ENCODE results near the gene MRPL33. TPM values are rescaled to one million over a fixed set of nuclear protein-coding genes. Genes with fewer than 3 reads are reported as not detected.
A peak's percentile ranks its signal among the peaks of the same experiment; 100 is the strongest.

Gene MRPL33
- total RNA-seq, 1 donor from 2014 or later = 121 TPM

DNA sequence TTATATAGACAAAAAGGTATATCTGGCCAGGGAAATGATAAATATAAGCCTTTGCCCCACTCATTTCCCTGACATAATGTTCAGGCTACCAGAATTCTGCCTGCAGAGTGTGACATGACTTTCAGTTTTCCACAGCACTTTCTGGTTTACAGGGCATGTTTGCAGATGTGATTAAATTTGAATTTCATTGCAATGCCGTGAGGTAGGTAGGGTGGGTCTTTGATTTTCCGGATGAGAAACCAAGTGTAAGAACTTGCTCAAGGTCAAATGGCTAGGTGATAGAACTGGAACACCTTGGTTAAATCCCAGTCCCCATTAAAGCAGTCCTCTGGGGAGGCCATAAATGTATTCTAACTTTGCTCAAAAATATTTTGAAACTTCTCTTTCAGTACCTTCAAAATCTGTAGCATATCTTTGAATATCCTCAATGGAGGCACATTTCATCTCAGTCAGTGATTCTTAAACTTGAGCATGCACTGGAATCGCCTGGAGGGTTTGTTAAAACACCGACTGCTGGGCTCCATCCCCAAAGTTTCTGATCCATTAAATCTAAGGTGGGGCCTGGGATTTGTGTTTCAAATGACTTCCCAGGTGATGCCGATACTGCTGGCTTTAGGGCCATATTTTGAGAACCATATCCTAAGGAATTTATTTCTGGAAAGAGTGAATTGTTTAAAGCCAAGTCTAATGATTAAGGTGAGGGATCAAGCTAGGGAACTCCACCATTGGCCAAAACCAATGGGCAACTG, 35.0 kb downstream of the MRPL33 start:
- Histone ChIP-seq H3K4me3 (ENCODE audit: low read length in 3 of 3) (no peak overlapping the region), H3K9me3 (ENCODE audit: control insufficient read depth in 3 of 3, low read length in 3 of 3) (no peaks in the 10 kb centered on the region), H3K4me1 (ENCODE audit: control insufficient read depth in 3 of 3, insufficient read depth in 3 of 3, low read length in 3 of 3) (peaks cover 2 to 4% (median 3%) of the 10 kb centered on the region in 3 donors), H3K9ac (ENCODE audit: low read depth in 1 of 3, low read length in 3 of 3) (no peak overlapping the region), H3K36me3 (ENCODE audit: control insufficient read depth in 3 of 3, insufficient read depth in 3 of 3, low read length in 3 of 3) (no peaks in the 10 kb centered on the region), H3K27ac (ENCODE audit: low read depth, low read length) (no peak overlapping the region), H3K27me3 (ENCODE audit: control insufficient read depth in 3 of 3, insufficient read depth in 3 of 3, low read length in 3 of 3) (no peaks in the 10 kb centered on the region)

DNA sequence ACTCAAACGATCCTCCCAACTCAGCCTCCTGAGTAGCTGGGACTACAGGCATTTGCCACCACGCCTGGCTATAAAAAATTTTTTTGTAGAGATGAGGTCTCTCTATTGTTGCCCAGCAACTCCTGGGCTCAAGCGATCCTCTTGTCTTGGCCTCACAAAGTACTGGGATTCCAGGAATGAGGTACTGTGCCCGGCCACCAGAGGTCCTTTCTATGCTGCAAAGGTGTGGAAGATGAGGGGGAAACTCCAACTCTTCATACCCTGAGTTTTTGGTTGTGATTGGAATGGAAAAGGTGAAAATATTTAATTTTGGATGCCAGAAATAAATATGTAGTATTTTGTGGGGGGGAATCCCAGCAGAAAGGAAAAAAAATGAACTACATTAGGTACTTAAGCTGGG, 36.0 kb downstream of the MRPL33 start:
- H3K4me1 ChIP-seq (ENCODE audit: control insufficient read depth in 3 of 3, insufficient read depth in 3 of 3, low read length in 3 of 3) = peaks cover 1 to 4% (median 3%) of the 10 kb centered on the region in 3 donors
- no peaks in the 10 kb centered on the region for H3K36me3 ChIP-seq (ENCODE audit: control insufficient read depth in 3 of 3, insufficient read depth in 3 of 3, low read length in 3 of 3)
- no peaks in the 10 kb centered on the region for H3K27me3 ChIP-seq (ENCODE audit: control insufficient read depth in 3 of 3, insufficient read depth in 3 of 3, low read length in 3 of 3)
- no peak overlapping the region for H3K4me3 ChIP-seq (ENCODE audit: low read length in 3 of 3)
- no peaks in the 10 kb centered on the region for H3K9me3 ChIP-seq (ENCODE audit: control insufficient read depth in 3 of 3, low read length in 3 of 3)
- H3K9ac ChIP-seq (ENCODE audit: low read depth in 1 of 3, low read length in 3 of 3) = no peak overlapping the region
- no peak overlapping the region for H3K27ac ChIP-seq (ENCODE audit: low read depth, low read length)

DNA sequence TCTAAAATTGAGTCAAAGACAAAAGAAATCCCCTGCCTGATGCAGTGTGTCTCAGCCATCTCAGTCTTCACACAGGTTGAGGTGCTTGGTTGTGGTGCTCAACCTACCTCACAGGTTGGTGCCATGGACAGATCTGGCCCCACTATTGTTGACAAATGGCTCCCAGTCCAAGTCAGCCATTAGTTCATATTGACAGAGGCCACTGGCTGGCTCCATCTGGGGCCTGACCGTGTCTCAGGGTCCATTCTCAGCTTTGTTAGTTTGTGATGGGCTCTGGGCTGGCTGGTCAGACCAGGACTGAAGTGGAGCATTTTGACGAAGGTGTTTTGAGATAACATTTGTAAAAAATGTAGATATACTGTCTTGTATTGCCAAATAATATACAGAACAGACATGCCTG, 36.9 kb downstream of the MRPL33 start:
- Histone ChIP-seq H3K27me3 (ENCODE audit: control insufficient read depth in 3 of 3, insufficient read depth in 3 of 3, low read length in 3 of 3) (no peaks in the 10 kb centered on the region), H3K4me3 (ENCODE audit: low read length in 3 of 3) (no peak overlapping the region), H3K9me3 (ENCODE audit: control insufficient read depth in 3 of 3, low read length in 3 of 3) (no peaks in the 10 kb centered on the region), H3K9ac (ENCODE audit: low read depth in 1 of 3, low read length in 3 of 3) (no peak overlapping the region), H3K36me3 (ENCODE audit: control insufficient read depth in 3 of 3, insufficient read depth in 3 of 3, low read length in 3 of 3) (no peaks in the 10 kb centered on the region), H3K27ac (ENCODE audit: low read depth, low read length) (no peak overlapping the region), H3K4me1 (ENCODE audit: control insufficient read depth in 3 of 3, insufficient read depth in 3 of 3, low read length in 3 of 3) (peaks cover 0 to 4% (median under 1%) of the 10 kb centered on the region in 3 donors)

DNA sequence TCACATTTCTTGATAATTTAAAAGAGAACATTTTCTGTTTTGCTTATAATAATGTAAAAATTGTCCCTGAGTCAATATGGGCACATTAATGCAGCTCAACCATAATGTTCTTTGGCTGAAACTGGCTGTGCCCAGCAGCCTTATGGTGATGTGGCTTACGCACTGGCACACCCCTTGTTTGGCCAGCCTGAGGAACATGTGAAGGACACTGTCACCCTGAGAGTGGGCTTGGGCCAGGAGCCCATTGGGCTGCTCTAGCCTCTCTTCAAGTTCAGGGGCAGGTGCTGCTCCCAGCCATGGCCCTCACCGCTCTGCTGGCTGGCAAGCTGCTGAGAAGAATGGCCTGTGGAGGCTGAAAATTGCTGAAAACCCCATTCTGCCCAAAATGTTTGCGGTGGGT, 37.5 kb downstream of the MRPL33 start:
- H3K4me3 ChIP-seq (ENCODE audit: low read length in 3 of 3) = no peak overlapping the region
- no peaks in the 10 kb centered on the region for H3K27me3 ChIP-seq (ENCODE audit: control insufficient read depth in 3 of 3, insufficient read depth in 3 of 3, low read length in 3 of 3)
- no peaks in the 10 kb centered on the region for H3K36me3 ChIP-seq (ENCODE audit: control insufficient read depth in 3 of 3, insufficient read depth in 3 of 3, low read length in 3 of 3)
- no peak overlapping the region for H3K9ac ChIP-seq (ENCODE audit: low read depth in 1 of 3, low read length in 3 of 3)
- no peaks in the 10 kb centered on the region for H3K9me3 ChIP-seq (ENCODE audit: control insufficient read depth in 3 of 3, low read length in 3 of 3)
- peaks cover 0 to 4% (median 0%) of the 10 kb centered on the region in 3 donors for H3K4me1 ChIP-seq (ENCODE audit: control insufficient read depth in 3 of 3, insufficient read depth in 3 of 3, low read length in 3 of 3)
- H3K27ac ChIP-seq (ENCODE audit: low read depth, low read length) = no peak overlapping the region

DNA sequence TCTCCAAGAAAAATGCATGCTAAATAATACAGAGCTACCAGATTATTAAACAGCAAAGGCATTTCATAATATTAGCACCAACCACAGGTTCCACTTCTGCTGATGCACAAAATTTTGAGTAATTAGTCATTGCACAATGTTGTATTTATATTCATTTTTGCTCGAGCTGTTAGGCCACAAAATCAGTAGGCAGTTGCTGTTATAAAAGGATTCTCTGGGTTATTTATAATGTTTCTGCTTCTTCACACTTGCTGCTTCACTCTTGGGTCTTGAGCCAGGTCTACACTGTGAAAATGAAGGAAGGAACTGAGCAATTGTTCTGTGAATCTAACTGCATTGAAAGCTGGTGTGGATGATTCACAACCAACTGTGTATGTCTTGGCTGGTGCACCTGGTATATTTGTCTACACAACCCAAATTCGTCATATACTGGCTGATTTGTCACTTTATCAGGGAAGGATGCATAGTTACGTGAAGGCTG, 38.3 kb downstream of the MRPL33 start:
- H3K36me3 ChIP-seq (ENCODE audit: control insufficient read depth in 3 of 3, insufficient read depth in 3 of 3, low read length in 3 of 3) = no peaks in the 10 kb centered on the region
- H3K27me3 ChIP-seq (ENCODE audit: control insufficient read depth in 3 of 3, insufficient read depth in 3 of 3, low read length in 3 of 3) = no peaks in the 10 kb centered on the region
- H3K4me1 ChIP-seq (ENCODE audit: control insufficient read depth in 3 of 3, insufficient read depth in 3 of 3, low read length in 3 of 3) = peaks cover 0 to 4% (median 0%) of the 10 kb centered on the region in 3 donors
- peak overlapping the region in 1 of 3 donors; percentile 11 for H3K9ac ChIP-seq (ENCODE audit: low read depth in 1 of 3, low read length in 3 of 3)
- H3K27ac ChIP-seq (ENCODE audit: low read depth, low read length) = no peak overlapping the region
- H3K9me3 ChIP-seq (ENCODE audit: control insufficient read depth in 3 of 3, low read length in 3 of 3) = no peaks in the 10 kb centered on the region
- H3K4me3 ChIP-seq (ENCODE audit: low read length in 3 of 3) = no peak overlapping the region

DNA sequence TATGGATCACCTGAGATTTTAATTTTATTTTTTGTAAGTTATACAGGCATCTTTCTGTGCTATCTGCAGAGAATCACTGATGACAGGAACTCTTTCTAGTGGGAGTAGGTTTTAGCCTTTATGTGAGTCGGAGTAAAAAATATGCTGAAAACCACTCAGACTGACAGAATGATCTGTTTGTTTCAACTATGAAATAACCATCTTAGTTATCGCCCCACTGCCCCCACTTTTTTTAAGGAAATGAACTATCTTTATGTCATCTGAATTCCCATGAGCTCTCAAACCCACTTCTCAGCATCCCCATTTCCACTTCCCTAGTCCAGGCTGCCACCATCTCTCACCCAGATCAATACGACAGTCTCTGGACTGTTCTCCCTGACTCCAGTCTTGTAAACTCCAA, 38.9 kb downstream of the MRPL33 start:
- peaks cover 0 to 4% (median 0%) of the 10 kb centered on the region in 3 donors for H3K4me1 ChIP-seq (ENCODE audit: control insufficient read depth in 3 of 3, insufficient read depth in 3 of 3, low read length in 3 of 3)
- no peaks in the 10 kb centered on the region for H3K36me3 ChIP-seq (ENCODE audit: control insufficient read depth in 3 of 3, insufficient read depth in 3 of 3, low read length in 3 of 3)
- no peaks in the 10 kb centered on the region for H3K9me3 ChIP-seq (ENCODE audit: control insufficient read depth in 3 of 3, low read length in 3 of 3)
- H3K9ac ChIP-seq (ENCODE audit: low read depth in 1 of 3, low read length in 3 of 3) = no peak overlapping the region
- no peak overlapping the region for H3K27ac ChIP-seq (ENCODE audit: low read depth, low read length)
- no peak overlapping the region for H3K4me3 ChIP-seq (ENCODE audit: low read length in 3 of 3)
- H3K27me3 ChIP-seq (ENCODE audit: control insufficient read depth in 3 of 3, insufficient read depth in 3 of 3, low read length in 3 of 3) = no peaks in the 10 kb centered on the region

DNA sequence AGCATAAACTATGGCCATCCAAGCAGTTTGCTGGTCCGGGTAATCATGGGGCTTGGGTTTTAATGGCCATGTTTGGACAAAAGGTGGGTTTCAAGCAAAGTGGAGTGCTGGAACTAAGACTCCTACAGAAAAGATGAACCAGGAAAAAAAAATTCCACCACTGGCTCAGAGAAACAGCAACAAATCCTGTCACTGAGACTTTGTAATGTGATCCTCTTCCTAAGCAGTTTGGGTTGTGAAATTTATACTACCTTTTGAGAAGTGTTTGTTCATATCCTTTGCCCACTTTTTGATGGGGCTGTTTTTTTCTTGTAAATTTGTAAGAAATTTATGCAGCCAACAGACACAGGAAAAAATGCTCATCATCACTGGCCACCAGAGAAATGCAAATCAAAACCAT, 40.2 kb downstream of the MRPL33 start:
- Histone ChIP-seq H3K27ac (ENCODE audit: low read depth, low read length) (no peak overlapping the region), H3K9me3 (ENCODE audit: control insufficient read depth in 3 of 3, low read length in 3 of 3) (no peaks in the 10 kb centered on the region), H3K4me1 (ENCODE audit: control insufficient read depth in 3 of 3, insufficient read depth in 3 of 3, low read length in 3 of 3) (peaks cover 0 to 4% (median 0%) of the 10 kb centered on the region in 3 donors), H3K4me3 (ENCODE audit: low read length in 3 of 3) (no peak overlapping the region), H3K27me3 (ENCODE audit: control insufficient read depth in 3 of 3, insufficient read depth in 3 of 3, low read length in 3 of 3) (no peaks in the 10 kb centered on the region), H3K36me3 (ENCODE audit: control insufficient read depth in 3 of 3, insufficient read depth in 3 of 3, low read length in 3 of 3) (no peaks in the 10 kb centered on the region), H3K9ac (ENCODE audit: low read depth in 1 of 3, low read length in 3 of 3) (no peak overlapping the region)

DNA sequence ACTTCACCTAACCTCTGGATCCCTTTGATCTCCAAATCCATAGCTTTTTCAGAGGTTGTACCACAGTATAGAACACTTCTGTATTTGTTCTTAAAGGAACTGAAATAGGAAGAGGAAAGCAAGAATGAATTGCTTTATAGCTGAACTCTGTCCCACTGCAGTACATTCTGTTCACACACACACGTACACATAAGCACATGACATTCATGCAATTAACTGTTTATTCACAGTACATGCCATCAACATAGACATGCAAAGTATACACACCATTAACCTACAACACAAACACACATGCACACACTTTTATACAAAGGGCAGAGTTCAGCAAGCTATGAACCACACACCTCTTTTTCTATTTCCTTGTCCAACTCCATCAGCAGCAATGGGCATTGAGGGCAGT, 43.2 kb downstream of the MRPL33 start:
- Histone ChIP-seq H3K27ac (ENCODE audit: low read depth, low read length) (no peak overlapping the region), H3K27me3 (ENCODE audit: control insufficient read depth in 3 of 3, insufficient read depth in 3 of 3, low read length in 3 of 3) (no peaks in the 10 kb centered on the region), H3K4me3 (ENCODE audit: low read length in 3 of 3) (no peak overlapping the region), H3K9ac (ENCODE audit: low read depth in 1 of 3, low read length in 3 of 3) (no peak overlapping the region), H3K36me3 (ENCODE audit: control insufficient read depth in 3 of 3, insufficient read depth in 3 of 3, low read length in 3 of 3) (no peaks in the 10 kb centered on the region), H3K4me1 (ENCODE audit: control insufficient read depth in 3 of 3, insufficient read depth in 3 of 3, low read length in 3 of 3) (no peaks in the 10 kb centered on the region), H3K9me3 (ENCODE audit: control insufficient read depth in 3 of 3, low read length in 3 of 3) (no peaks in the 10 kb centered on the region)

DNA sequence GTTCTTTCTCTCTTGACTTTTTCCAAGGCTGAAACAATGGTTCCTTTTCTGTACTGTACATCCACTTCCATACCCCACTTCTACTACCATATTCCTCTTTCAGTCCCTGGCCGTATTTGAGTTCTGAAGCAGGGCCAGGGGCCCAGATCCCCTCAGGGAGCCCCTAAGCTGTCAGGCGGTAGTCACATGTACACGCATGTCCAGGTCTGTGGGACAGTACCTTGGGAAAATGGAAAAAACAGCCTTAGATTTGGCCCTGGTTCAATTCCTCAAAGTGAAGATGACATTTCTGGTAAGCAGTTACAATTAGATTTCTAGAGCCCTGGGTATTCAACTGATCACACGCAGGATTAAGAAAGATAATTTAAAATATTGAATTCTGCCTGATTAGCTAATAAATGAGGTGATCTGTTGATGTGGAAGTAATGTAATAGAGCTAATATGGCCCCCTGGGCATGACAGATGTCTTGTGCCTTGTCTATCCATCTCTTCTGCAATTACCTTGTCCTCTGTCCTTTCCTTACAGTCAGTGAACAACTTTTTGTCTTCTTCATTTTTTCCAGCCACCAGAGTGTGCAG, 44.4 kb downstream of the MRPL33 start:
- Histone ChIP-seq H3K27me3 (ENCODE audit: control insufficient read depth in 3 of 3, insufficient read depth in 3 of 3, low read length in 3 of 3) (no peaks in the 10 kb centered on the region), H3K27ac (ENCODE audit: low read depth, low read length) (no peak overlapping the region), H3K9ac (ENCODE audit: low read depth in 1 of 3, low read length in 3 of 3) (no peak overlapping the region), H3K4me1 (ENCODE audit: control insufficient read depth in 3 of 3, insufficient read depth in 3 of 3, low read length in 3 of 3) (no peaks in the 10 kb centered on the region), H3K4me3 (ENCODE audit: low read length in 3 of 3) (no peak overlapping the region), H3K36me3 (ENCODE audit: control insufficient read depth in 3 of 3, insufficient read depth in 3 of 3, low read length in 3 of 3) (no peaks in the 10 kb centered on the region), H3K9me3 (ENCODE audit: control insufficient read depth in 3 of 3, low read length in 3 of 3) (no peaks in the 10 kb centered on the region)

DNA sequence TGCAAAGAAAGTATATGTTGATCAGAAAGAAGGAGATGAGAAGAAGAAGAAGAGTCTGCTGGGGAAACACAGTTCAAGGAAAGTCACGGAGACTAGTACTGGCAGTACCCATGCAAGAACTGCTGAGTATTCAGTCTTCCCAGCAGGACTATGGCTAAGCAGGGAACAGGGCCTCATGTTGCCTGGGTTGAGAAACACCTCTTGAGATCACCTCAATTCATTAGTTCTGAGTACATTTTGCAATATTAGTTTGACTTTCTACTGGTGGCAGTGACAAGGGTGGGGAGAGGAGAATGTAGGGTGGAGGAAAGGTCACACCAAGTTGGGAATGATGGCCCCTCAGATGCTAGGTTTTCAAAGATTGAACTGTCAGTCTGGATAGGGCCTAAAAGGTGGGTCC, 50.5 kb downstream of the MRPL33 start:
- Histone ChIP-seq H3K9ac (ENCODE audit: low read depth in 1 of 3, low read length in 3 of 3) (no peak overlapping the region), H3K4me3 (ENCODE audit: low read length in 3 of 3) (no peak overlapping the region), H3K9me3 (ENCODE audit: control insufficient read depth in 3 of 3, low read length in 3 of 3) (no peaks in the 10 kb centered on the region), H3K4me1 (ENCODE audit: control insufficient read depth in 3 of 3, insufficient read depth in 3 of 3, low read length in 3 of 3) (peaks cover 6 to 20% (median 9%) of the 10 kb centered on the region in 3 donors), H3K27ac (ENCODE audit: low read depth, low read length) (no peak overlapping the region), H3K27me3 (ENCODE audit: control insufficient read depth in 3 of 3, insufficient read depth in 3 of 3, low read length in 3 of 3) (no peaks in the 10 kb centered on the region), H3K36me3 (ENCODE audit: control insufficient read depth in 3 of 3, insufficient read depth in 3 of 3, low read length in 3 of 3) (no peaks in the 10 kb centered on the region)
